Endothelial cell of umbilical vein (primary cell): Measurements from ENCODE around the gene SLC66A2.

Experiments used
- CTCF ChIP-seq, 2 donors: IDR thresholded peaks; 1 replicate in 1 of 2; 2 replicates in 1 of 2; pipeline ENCODE4 v1.5.1; 2011; ENCODE audit warnings: low read length in 2 of 2, mild to moderate bottlenecking in 2 of 2, moderate library complexity in 2 of 2, control low read depth in 1 of 2, inconsistent platforms in 1 of 2, low read depth in 1 of 2; ENCODE audit not compliant: insufficient read depth in 1 of 2; ENCODE audit errors: extremely low read depth in 1 of 2
- MAX ChIP-seq: IDR thresholded peaks from 2 replicates; pipeline ENCODE4 v1.6.1; 2011; ENCODE audit not compliant: insufficient read depth, insufficient read length
- MYC ChIP-seq: IDR thresholded peaks from one replicate; pipeline ENCODE4 v1.6.1; 2011; ENCODE audit warnings: mild to moderate bottlenecking, low read depth, low read length
- POLR2A ChIP-seq: IDR thresholded peaks from 2 replicates; pipeline ENCODE4 v1.6.1; 2012; ENCODE audit warnings: low read depth, mild to moderate bottlenecking, control low read depth, low read length

GRCh38 chr18:79937103-79937860, 14.2 kb downstream of the SLC66A2 start:
- TF ChIP-seq CTCF (IDR thresholded peaks at IDR 0.05; ENCODE audit: extremely low read depth in 1 of 2, insufficient read depth in 1 of 2, low read depth in 1 of 2, low read length in 2 of 2) (no peak), POLR2A (no peak), MYC (no peak), MAX (no peak)
